ENCODE results near the gene ANKRD18B.
"Not testable (repeated sequence)": the region's sequence is repeated elsewhere in the genome, so short reads cannot be mapped to it uniquely, and the experiment has no call there.

DNA sequence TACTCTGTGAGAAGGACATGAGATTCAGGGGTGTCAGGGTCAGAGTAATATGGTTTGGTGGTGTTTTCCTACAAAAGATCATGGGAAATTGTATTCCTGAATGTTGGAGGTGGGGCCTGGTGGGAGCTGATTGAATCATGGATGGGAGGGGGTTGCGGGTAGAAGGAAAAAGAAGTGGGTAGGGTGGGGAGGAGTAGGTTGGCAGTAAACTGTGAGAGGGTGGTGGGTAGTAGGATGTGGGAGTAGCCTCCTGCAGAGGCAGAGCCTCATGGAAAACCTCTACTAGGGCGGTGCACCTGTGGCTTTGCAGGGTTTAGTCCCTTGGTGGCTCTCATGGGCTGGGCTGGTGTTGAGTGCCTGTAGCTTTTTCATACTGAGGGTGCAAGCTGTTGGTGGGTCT, 66.8 kb downstream of the ANKRD18B start:
- TF ChIP-seq, protein P1, sequence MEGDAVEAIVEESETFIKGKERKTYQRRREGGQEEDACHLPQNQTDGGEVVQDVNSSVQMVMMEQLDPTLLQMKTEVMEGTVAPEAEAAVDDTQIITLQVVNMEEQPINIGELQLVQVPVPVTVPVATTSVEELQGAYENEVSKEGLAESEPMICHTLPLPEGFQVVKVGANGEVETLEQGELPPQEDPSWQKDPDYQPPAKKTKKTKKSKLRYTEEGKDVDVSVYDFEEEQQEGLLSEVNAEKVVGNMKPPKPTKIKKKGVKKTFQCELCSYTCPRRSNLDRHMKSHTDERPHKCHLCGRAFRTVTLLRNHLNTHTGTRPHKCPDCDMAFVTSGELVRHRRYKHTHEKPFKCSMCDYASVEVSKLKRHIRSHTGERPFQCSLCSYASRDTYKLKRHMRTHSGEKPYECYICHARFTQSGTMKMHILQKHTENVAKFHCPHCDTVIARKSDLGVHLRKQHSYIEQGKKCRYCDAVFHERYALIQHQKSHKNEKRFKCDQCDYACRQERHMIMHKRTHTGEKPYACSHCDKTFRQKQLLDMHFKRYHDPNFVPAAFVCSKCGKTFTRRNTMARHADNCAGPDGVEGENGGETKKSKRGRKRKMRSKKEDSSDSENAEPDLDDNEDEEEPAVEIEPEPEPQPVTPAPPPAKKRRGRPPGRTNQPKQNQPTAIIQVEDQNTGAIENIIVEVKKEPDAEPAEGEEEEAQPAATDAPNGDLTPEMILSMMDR (IDR thresholded peaks at IDR 0.05; ENCODE audit: poor library complexity, severe bottlenecking): not testable (repeated sequence)
- not testable (repeated sequence) for TF ChIP-seq RAD21 (conservative IDR thresholded peaks at IDR 0.05); REST (IDR thresholded peaks at IDR 0.05; ENCODE audit: borderline replicate concordance); EP300 (conservative IDR thresholded peaks at IDR 0.05; ENCODE audit: poor library complexity, severe bottlenecking); EZH2 (IDR thresholded peaks at IDR 0.05; ENCODE audit: borderline replicate concordance, insufficient read depth, low read length, poor library complexity, severe bottlenecking); POLR2AphosphoS5 (IDR thresholded peaks at IDR 0.05); SMC3 (conservative IDR thresholded peaks at IDR 0.05; ENCODE audit: poor library complexity); TAF1 (IDR thresholded peaks at IDR 0.05; ENCODE audit: low read depth)
